ENCODE results near the gene RFX2.
A peak's percentile ranks its signal among the peaks of the same experiment; 100 is the strongest.

The RFX2 gene

DNA sequence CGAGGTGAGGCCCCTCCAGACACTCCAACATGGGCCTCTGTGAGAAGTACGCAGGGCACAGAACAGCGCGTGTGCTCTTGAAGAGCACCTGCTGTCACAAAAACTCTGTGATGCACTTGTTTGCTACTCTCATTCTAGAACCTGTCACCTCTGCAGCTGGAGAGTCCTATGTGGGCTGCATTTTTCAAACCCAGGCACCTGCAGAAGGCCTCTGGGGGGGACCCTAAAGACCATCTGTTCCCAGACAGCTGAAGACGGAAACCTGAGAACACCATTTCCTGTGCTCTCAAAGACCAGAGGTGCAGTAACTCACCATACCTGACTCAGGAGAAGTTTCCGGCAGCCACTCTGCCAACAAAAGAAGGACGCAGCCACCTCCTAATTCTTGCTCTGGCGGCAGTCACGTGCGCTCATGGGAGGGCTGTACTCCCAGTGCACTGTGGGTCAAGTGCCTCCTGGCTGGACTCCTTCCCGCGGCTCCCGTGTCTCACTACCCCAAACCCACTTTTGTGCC is 160.5 kb downstream of the RFX2 start:
- no peaks in the 10 kb centered on the region for H3K27me3 ChIP-seq (replicated peaks)
- in situ Hi-C loops (cut with HindIII; ENCODE audit: low pct_ligation_motif_present, low sequenced_read_pairs) = no loop called here
- H3K4me3 ChIP-seq (ENCODE audit: low read depth, low read length) = no peak overlapping the region
- DNase-seq = no peak
- no peak overlapping the region for H3K27ac ChIP-seq
- TF ChIP-seq, protein P1, sequence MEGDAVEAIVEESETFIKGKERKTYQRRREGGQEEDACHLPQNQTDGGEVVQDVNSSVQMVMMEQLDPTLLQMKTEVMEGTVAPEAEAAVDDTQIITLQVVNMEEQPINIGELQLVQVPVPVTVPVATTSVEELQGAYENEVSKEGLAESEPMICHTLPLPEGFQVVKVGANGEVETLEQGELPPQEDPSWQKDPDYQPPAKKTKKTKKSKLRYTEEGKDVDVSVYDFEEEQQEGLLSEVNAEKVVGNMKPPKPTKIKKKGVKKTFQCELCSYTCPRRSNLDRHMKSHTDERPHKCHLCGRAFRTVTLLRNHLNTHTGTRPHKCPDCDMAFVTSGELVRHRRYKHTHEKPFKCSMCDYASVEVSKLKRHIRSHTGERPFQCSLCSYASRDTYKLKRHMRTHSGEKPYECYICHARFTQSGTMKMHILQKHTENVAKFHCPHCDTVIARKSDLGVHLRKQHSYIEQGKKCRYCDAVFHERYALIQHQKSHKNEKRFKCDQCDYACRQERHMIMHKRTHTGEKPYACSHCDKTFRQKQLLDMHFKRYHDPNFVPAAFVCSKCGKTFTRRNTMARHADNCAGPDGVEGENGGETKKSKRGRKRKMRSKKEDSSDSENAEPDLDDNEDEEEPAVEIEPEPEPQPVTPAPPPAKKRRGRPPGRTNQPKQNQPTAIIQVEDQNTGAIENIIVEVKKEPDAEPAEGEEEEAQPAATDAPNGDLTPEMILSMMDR (IDR thresholded peaks at IDR 0.05; ENCODE audit: low read depth, low read length, missing control alignments) = no peak
- peaks cover 4% of the 10 kb centered on the region for H3K36me3 ChIP-seq (replicated peaks)

GRCh38 chr19:5948752-5949564 is 161.3 kb downstream of the RFX2 start:
- TF ChIP-seq, protein P1 (IDR thresholded peaks at IDR 0.05; ENCODE audit: low read depth, low read length, missing control alignments) = no peak
- no peak for DNase-seq
- in situ Hi-C loops (cut with HindIII; ENCODE audit: low pct_ligation_motif_present, low sequenced_read_pairs) = no loop called here
- Histone ChIP-seq H3K27ac (no peak overlapping the region), H3K4me3 (ENCODE audit: low read depth, low read length) (no peak overlapping the region), H3K27me3 (replicated peaks) (no peaks in the 10 kb centered on the region), H3K36me3 (replicated peaks) (peaks cover 4% of the 10 kb centered on the region)

- no peak overlapping the region for H3K4me3 ChIP-seq (ENCODE audit: low read depth, low read length)
Observed at GRCh38 chr19:5947435-5947834, 162.9 kb downstream of the RFX2 start.

DNA sequence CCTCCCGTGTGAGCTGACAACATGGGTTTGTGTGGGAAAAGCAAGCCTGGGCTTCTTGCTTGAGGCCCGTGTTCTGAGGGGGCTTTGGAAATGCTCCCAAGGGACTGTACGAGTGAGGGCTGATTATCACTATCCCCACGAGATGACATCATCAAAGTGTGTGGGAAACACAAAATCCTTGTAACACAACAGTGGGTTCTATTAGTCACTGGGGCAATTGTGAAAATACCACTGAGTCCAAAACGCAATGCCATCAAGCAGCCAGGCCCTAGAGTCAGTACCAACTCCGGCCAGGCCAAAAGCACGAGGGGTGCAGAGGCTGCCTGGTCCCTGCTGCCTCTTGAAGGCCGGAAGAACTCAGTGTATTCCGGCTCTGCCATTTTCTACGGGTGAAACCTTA is 166.7 kb downstream of the RFX2 start:
- Histone ChIP-seq H3K27ac (no peak overlapping the region), H3K36me3 (replicated peaks) (peaks cover 9% of the 10 kb centered on the region), H3K27me3 (replicated peaks) (no peaks in the 10 kb centered on the region), H3K4me3 (ENCODE audit: low read depth, low read length) (no peak overlapping the region)
- in situ Hi-C loops (cut with HindIII; ENCODE audit: low pct_ligation_motif_present, low sequenced_read_pairs) = no loop called here
- TF ChIP-seq, protein P1 (IDR thresholded peaks at IDR 0.05; ENCODE audit: low read depth, low read length, missing control alignments) = no peak
- DNase-seq = peak; percentile 45

More at GRCh38 chr19:5947435-5947834, 162.9 kb downstream of the RFX2 start:
- Histone ChIP-seq H3K36me3 (replicated peaks) (peaks cover 4% of the 10 kb centered on the region), H3K27me3 (replicated peaks) (no peaks in the 10 kb centered on the region), H3K27ac (no peak overlapping the region)
- TF ChIP-seq, protein P1 (IDR thresholded peaks at IDR 0.05; ENCODE audit: low read depth, low read length, missing control alignments) = no peak
- peak; percentile 57 for DNase-seq
- in situ Hi-C loops (cut with HindIII; ENCODE audit: low pct_ligation_motif_present, low sequenced_read_pairs) = no loop called here
